Measurements from ENCODE around the gene NSF.
"Not testable (repeated sequence)": the region's sequence is repeated elsewhere in the genome, so short reads cannot be mapped to it uniquely, and the experiment has no call there.

Gene NSF

DNA sequence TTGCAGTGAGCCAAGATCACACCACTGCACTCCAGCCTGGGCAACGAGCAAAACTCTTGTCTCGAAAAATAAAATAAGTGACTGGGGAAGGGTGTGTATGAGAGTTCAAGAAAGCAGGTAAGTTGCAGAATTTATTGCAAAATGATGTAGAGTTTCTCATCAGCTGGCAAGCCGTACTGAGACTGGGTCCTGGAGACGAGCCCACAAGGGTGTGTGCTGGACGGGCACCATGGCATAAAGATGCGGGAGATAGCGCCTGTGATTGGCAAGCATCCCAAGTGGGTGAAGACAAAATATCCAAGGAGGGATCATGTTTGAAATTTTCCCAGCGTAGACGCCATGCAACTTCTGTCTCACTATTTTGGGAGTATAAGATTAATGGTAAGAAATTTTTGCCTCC lies 168.7 kb downstream of the NSF start:
- DNase-seq: no peak

DNA sequence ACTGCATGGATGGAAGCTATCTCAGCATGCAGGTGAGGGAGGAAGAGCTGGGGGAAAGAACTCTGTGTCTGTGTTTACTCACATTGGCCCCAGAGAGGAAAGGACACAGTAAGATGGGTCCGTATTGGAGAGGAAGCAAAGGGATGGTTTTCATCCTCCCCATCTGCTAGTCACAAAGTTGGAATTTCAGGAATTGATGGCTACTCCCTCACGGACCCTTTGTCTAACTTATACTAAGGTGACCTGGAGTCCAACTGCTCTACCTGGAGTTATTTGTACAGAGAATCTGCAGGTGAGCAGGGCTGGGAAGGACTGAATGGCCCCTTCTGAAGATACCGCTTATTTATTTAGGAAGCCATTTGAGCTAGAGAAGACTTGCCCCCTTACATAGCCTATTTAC lies 172.9 kb downstream of the NSF start:
- DNase-seq: no peak

DNA sequence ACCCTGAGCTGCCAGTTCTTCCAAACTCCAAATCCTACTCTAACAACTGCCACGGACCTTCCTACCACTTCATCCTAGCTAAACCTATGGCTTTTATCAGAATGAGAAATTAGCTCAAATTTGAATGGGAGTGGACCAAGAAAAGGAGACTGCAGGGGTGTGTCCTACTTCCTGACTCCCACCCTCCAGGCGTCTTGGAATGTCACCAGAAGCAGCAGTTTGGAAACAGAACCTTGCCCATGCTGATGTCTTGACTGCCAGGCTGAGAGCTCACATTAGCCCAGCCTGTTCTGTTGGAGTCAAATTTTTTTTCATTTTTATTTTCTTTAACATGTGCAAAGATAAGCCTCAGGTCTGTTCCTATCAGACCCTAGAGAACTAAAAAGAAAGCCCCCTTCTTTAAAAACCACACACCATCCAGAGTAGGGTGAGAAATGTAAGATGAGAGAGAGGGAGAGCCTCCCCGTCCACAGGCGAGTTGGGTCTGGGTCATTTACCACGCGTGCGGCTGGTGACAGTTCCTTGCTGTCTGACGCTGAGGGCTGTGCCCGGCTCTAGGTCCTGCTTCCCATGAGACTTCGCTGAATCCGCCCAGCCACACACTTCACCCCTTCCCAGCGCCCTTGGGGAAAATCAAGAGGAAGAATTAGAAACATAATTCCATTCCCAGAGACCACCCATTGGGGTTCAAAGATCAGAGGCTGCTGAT lies 173.7 kb downstream of the NSF start:
- DNase-seq: no peak

DNA sequence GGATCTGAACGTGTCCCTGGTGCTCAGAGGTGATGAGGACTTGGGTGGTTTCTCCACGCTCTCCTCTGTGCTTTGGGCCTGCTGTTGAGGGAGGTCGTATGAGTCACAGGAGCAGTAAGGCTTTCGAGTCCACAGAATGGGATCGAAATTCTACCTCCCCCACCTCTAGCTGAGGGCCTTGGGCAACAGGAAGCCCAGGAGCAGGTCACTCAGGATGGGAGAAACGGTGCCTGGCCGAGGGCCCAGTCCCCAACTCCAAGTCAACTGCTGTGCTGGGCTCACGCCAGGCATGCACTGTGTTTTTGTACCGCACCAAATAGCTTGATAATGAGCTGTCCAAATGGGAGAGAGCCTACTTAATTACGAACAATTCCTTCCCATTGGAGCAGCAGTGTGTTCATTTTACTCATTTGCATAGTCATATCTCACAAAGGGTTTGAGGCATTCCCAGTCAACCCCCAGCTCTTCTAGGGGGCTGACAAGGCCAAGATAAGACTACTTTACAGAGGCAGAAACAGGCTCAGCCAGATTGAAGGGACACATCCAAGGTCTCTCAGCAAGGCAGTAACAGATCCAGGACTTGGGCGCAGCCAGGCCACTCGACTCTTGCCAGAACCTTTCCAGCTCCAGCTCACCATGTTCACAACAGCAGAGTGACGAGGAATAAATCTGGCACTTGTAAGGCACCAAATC lies 174.4 kb downstream of the NSF start:
- DNase-seq: no peak

DNA sequence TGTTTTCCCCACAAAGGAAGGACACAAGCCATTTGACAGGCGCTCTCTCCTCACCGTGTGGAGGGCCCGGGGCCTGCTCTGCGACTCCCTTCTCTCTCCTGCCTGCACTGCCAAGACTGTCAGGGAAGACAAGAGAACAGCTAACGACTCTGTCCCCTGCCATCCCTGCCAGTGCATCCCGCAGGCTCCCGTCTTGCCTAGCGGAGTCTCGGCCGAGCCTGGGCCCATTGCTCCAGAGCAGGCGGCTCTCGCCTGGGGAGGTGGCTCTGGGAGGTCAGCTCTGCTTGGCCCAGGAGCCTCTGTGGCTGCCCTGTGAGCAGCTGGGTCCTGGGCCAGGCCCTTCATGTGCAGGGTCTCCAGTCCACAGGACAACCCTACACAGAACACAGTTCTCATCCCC lies 175.0 kb downstream of the NSF start:
- no peak for DNase-seq

DNA sequence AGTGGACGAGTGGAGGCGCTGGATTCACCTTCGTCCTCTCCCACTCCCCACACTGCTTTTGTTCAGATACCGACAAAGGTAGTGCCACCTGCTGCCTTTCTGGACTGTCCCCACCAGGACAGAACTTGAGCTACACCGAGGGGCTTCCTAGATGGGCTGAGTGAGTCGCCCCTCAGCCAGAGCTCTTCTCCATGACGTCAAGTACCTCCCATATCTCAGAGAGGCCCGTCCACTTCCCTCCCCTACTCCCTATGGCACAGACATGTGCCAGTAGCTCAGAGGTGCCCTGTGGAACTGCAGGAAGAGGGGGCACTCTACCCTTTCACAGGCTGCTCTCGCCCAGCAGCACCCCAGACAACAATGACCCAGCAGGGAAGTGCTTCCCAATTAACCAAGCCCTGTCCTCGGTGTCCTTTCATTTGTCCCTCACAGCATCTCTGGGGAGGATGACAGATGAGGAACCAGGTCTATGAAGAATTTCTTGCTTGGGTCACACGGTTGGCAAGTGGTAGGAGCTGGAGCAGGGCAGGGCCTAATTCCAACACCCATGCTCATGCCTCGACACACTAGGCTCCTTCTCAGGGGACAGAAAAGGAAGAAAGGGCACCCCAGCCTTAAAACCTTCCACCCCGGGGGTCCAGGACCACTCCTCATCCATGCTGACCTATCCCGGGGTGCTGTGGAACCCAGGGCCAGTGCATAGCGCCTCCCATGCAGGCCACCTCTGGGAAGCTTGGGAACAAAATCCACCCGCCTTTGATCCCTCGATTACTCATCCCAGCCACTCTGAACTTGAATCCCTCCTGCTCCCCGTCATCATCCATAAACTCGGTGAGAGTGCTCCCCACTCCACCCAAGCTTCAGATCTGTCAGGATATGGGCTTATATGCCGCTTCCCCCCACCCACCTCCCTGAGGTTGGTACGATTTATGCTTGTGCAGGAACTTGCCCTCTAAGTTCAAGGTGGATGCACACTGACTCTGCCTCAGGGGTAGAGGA lies 176.3 kb downstream of the NSF start:
- DNase-seq: no peak

DNA sequence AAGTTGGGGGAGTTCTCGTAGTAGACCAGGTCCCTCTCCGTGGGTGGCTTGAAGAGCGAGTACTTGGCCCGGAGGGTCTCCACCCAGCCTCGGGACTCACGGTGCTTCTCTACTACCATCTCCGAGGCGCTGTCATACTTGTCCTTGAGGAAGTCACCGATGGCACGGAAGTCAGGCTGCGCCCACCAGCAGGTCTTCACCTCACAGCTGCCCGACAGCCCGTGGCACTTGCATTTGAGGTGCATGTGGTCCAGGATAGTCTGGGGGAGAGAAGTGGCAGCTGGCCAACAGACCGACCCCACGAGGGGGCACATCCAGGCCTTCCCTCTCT lies 178.0 kb downstream of the NSF start:
- no peak for DNase-seq

DNA sequence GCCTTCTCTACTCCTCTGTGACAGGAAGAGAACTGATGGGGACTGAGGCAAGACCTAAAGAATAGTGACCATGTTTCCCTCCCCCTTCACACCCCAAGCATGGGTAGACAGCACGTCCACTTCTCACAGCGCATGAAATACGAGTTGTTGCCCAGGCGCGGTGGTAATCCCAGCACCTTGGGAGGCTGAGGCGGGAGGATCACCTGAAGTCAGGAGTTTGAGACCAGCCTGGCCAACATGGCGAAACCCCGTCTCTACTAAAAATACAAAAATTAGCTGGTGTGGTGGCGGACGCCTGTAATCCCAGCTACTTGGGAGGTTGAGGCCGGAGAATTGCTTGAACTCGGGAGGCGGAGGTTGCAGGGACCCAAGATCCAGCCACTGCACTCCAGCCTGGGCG lies 178.4 kb downstream of the NSF start:
- not testable (repeated sequence) for DNase-seq

DNA sequence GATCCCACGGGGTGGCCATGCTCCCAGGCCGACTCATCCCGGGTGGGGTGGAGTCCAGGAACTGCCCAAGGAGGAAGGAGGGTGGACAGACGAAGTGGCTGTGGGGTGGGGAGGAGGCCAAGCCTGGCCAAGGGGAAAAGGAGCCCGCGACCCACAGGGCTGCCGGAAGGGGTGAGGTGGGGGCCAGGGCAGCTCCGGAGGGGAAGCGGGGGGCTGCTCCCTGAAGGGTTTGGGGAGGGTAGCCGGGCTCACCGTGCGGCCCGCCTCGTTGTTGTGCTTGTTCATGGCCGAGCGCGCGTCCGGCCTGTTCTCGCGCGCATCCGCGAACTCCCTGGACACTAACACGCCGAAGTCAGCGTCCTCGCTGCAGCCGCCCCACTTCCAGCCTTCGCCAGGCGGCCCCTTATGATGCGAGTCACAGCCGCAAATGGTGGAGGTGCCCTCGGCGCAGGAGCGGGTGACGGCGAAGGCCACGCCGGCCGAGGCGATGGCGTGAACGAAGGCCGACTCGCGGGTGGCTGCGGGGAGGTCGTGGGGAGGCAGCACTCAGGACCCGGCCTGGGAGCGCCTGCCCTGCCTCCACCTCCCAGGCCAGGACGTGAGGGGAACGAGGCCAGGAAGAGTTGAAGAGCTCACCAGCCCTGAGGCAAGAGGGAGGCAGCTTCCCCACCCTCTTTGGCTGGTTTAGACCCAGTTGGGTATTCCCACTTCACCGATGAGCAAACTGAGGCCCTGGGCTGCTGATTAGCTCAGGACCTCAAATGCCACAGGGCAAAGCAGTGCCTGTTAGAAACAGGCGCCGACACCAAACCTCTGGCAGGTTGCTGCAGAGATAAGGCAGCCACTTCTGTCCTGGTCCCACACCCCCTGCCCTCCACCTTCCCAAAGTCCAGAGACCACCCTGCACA lies 179.3 kb downstream of the NSF start:
- no peak for DNase-seq

DNA sequence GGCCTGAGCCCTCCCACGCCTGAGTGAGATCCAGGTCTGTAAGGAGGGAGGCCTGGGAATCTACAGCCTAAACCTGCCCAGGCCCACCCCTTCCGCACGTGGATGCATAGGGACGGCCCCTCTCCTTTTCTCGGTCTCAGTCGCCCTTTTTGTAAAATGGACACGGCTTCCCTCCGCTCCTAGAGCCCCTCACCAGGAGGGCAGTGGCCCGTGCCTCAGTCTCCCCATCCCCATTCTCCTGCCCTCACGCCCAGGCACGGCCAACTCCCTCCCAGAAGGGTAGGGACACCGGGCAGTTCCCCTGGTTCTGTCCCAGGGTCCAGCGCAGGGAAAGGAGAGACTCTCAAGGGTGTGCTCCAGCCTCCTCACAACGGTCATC lies 180.0 kb downstream of the NSF start:
- DNase-seq: no peak

DNA sequence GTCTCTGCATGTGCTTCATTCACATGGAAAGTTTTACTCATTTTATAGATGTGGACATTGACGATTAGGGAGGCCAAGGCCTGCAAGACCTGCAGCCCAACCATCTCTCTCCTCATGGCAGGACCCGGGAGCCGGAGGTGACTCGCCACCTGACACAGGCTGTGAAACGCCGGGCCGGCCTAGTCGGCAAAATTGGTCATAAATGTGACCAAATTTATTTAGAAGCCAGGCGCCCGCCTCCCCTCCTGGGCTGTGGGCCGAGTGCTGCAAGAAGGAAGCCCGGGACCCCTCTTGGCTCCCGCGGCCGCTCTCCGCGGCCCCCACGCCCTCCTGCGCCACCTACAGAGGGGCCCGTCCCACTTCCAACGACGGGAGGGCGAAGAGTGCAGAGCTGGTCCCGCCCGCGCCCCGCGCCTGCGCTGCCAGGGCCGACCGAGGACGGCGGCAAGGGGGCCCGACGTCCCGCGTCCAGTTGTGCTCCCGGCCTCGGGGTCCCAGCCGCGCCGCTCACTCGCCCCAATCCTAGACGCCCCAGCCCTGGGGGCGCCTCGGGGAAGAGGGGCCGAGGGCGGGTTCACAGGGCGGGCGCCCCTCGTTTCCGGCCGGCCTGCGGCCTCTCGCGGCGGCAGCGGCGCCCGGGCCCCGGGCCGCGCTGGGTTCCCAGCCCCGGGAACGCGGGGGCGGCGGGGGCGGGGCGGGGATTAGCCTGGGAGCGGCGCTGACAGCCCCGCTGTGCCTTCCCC lies 180.5 kb downstream of the NSF start:
- DNase-seq: no peak

DNA sequence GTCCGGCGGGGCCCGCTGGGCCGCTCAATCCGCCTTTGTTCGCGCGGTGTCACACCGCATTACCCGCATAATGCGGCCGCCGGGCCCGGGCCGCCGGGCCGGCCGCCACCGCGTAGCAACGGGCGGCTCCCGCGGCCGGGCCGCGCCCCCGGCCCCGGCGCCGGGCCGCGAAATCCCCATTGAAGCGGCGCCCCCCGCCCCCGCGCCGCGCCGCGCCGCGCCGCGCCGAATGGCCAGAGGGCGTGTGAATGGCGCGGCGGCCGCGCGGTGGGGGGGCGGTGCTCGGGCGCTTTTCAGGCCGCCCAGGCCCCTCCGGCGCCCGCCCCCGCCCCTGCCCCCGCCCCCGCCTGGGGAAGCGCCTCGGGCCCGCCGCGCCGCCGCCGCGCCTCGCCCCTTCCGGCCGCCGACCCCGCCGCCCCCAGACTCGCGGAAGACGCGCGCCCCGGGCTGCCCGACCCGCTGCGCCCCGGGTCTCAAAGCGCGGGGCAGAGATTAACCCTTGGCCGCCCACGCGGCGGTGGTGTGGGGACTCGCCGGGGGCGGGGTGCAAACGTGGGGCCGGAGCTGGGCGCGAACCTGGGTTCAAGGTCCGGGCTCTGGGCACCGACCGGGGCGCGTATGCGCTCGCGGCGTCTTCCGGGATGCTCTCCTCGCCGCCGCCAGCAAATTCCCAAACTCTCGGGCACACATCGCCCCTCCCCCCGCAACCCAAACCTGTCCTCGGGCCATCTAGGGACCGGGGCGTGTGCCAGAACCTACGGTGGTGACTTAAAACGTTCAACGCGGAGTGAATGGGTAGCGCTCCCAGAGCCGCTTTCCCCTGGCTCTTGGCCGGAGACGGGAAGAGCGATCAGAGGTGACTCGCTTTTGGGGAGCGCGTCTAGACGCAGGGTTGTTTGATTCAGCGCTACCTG lies 181.3 kb downstream of the NSF start:
- DNase-seq: no peak

DNA sequence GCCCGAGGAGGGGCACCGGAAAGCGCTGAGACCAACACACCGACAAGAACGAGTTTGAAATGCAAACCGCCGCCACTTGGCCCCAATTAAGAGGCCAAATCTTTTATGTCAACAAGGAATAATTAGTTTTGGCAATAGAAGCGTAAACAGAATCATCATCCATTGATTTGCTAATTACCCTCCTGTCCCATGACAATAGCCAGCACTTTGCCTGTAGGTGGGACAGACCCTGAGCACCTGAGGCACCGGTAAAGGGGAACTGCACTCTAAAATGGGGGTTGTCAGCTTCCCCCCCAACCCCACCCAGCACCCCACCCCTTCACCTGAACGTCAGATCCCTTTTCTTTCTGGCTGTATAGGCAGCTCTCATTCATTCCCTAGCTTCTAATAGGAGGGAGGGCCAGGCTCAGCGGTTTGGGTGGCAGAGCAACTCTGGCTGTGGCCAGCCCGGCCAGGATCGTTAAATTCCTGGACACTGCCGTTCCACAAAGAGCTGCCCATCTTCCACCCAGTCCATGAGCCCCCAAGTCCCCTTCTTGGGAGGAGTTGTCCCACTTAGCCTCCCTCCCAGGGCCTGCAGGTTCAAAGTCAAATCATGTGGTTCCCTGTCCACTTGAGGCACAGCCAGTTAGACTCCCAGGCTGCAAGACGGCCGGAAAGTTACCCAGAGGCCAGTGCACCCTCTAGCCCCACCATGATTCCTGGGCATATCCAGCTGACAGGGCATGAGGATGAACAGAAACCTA lies 182.2 kb downstream of the NSF start:
- DNase-seq: no peak

DNA sequence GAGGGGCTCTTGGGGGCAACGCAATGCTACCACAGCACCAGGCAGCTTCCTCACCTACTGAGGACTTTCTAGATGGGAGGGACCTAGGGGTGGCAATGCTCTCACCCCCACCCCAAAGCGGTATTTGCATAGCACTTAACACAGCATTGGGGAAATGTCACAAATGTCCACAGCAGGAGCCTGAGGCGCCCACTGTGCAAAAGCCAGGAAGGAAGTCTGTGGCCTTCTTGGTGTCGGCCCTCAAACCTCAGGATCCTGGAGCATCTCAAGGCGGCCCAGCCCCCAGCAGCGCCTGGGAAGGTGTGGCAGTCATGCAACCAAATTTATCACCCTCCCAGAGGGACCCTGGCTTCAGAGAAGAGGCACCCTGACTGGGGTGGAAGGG lies 182.7 kb downstream of the NSF start:
- DNase-seq: no peak

DNA sequence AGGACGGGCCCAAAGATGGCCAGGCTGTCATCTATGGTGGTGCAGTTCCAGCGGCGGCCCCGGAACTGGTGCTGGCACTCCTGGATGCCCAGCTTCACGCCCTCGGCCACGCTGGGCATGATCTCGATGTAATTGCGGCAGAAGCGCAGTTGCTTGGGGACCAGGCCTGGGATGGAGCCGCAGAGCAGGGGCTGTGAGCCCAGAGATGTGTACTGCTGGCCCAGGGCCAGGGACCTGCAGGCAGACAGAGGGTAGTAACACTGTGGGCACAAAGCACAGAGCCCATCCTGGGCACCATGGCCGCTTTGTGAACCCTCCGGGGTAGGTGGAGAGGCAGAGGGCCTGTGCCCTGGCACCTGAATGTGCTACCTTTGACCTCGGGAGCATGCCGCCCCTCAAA lies 183.2 kb downstream of the NSF start:
- DNase-seq: no peak

DNA sequence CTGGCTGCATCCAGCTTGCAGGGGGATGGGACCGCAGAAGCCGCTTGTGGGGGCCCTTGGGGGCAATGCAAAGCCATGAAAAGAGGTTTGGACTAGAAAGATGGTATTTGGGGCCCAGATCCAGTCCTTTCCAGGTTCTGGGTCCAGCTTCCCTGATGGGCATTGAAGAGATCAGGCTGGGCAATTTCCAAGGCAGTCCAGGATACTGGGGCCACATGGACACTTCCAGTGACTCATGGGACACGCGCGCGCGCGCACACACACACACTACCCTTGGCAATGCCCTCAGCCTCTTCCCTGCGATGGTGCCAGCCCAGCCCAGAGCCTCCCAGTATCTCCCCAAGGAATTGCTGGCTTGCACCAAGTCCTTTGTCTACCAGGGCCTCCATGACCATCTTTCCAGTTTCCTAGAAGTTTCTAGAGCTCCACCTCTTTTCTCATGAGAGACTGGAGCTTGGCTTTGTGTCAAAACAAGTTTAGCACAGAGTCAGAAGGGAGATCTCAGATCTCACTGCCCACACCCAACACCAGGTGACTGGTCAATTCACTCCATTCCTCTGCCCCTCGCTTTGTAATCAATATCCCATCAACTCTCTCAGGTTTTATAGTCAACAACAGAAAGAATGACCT lies 183.8 kb downstream of the NSF start:
- DNase-seq: no peak

DNA sequence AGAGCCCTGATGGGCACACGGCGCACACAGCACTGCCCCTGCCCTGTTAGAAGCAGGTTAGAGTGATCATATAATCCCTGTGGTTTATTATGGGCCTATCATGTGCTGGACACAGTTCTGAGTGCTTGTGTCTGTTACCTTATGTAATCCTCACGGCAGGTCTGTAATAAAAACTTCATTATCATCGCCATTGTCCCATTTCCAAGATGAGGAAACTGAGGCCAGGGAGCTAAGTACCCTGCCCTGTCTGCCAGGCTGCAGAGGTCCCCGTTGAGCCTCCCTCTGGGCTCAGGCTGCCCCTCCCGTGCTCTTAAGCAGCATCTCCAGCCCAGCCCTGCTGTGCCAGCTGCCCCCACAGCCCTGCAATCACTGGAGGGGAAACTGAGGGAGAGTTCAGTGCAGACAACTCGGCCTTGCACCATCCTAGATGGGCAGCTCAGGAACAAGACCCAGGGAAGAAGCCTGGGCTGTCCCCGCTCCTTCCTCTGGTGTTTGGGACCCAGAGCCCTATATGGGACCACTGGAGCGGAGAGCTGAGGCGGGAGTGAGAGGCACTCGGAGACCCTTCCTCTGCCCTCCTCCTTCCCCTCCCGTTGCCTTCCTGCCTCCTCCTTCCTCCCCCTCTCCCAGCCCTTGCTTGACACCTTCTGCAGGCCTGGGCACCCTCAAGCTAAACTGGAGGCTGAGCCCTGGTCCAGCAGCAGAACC lies 186.0 kb downstream of the NSF start:
- no peak for DNase-seq

DNA sequence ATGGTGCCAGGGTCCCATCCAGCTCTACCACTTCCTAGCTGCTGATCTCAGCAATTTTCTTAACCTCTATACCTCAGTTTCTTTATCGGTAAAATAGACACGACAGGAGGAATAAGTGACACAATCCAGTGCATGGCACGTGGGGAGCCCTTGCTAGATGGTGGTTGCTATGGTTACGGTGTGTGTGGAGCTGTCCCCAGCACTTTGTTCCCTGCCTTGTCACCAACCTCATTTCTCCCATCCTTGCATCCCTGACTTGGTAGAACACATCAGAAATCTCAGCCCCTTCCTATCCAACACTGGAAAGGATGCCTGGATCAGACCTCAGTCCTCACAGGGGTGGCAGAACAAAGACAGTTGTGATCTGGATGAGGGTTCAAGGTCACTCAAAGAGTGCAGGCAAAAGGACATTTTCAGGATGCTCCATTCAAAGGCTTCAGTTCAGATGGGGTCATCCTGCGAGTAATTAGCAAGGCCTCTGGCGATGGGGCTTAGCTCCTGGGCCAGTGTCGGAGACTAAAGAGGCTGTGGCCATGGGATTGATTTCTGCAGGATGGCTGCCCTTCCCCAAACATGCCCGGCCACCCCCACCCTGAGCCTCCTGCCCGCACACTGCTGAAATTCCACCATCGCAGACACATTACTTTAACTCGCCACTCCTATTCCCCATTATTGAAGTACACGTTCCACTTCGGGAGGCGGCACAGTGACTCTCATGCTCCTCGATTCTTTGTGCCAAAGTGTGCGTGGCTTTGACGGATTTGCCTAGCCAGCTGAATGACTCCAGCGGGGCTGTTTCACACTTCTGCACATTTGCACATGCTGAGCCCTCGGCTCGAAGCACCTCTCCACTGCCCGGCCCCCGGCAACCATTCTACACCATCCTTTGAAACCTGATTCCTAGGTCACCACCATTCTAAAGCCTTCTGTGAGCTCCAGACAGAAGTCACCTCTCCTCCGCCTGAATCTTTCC lies 187.8 kb downstream of the NSF start:
- no peak for DNase-seq
